Amniotic epithelial cell (primary cell): ENCODE data around the gene INPP5D.
"Not testable (repeated sequence)": the region's sequence is repeated elsewhere in the genome, so short reads cannot be mapped to it uniquely, and the experiment has no call there.

Experiments
- DNase-seq: peaks from one replicate; pipeline ENCODE4 v3.0.0-alpha.2; 2010; ENCODE audit warnings: low read depth

INPP5D gene

GRCh38 chr2:233179848-233180366 is 119.8 kb downstream of the INPP5D start:
- DNase-seq, result no peak

GRCh38 chr2:233183869-233184418 is 123.8 kb downstream of the INPP5D start:
- no peak for DNase-seq

GRCh38 chr2:233184669-233185068 is 124.5 kb downstream of the INPP5D start:
- no peak for DNase-seq

- no peak for DNase-seq
These were observed 125.2 kb downstream of the INPP5D start for GRCh38 chr2:233185330-233185729.

- no peak for DNase-seq
These were observed 125.8 kb downstream of the INPP5D start for GRCh38 chr2:233185963-233186362.

GRCh38 chr2:233186851-233187250 is 126.7 kb downstream of the INPP5D start:
- no peak for DNase-seq

GRCh38 chr2:233189025-233189424 is 128.9 kb downstream of the INPP5D start:
- no peak for DNase-seq

GRCh38 chr2:233191016-233191415 is 130.9 kb downstream of the INPP5D start:
- not testable (repeated sequence) for DNase-seq

GRCh38 chr2:233193738-233194137 is 133.6 kb downstream of the INPP5D start:
- no peak for DNase-seq

GRCh38 chr2:233195027-233195426 is 134.9 kb downstream of the INPP5D start:
- DNase-seq, result no peak

GRCh38 chr2:233197022-233197421 is 136.9 kb downstream of the INPP5D start:
- DNase-seq, result no peak

- DNase-seq, result no peak
These were observed 137.9 kb downstream of the INPP5D start for GRCh38 chr2:233198026-233198425.

GRCh38 chr2:233199870-233200269 is 139.7 kb downstream of the INPP5D start:
- DNase-seq, result no peak

- DNase-seq, result not testable (repeated sequence)
These were observed 140.6 kb downstream of the INPP5D start for GRCh38 chr2:233200790-233201189.

- no peak for DNase-seq
These were observed 141.3 kb downstream of the INPP5D start for GRCh38 chr2:233201258-233202013.

- DNase-seq, result no peak
These were observed 142.4 kb downstream of the INPP5D start for GRCh38 chr2:233202531-233202944.

- DNase-seq, result no peak
These were observed 142.9 kb downstream of the INPP5D start for GRCh38 chr2:233203060-233203459.

GRCh38 chr2:233204286-233204936 is 144.3 kb downstream of the INPP5D start:
- no peak for DNase-seq

- DNase-seq, result no peak
These were observed 148.4 kb downstream of the INPP5D start for GRCh38 chr2:233208382-233209116.

- DNase-seq, result no peak
These were observed 149.0 kb downstream of the INPP5D start for GRCh38 chr2:233209117-233209532.

GRCh38 chr2:233209533-233210171 is 149.5 kb downstream of the INPP5D start:
- DNase-seq, result peak; percentile 66

- DNase-seq, result no peak
These were observed 150.1 kb downstream of the INPP5D start for GRCh38 chr2:233210281-233210680.
